ENCODE measurements around the gene NCAPH2.

- TF ChIP-seq RARB (CRISPR knock-in tag; IDR thresholded peaks at IDR 0.05) = no peak
- no peak for TF ChIP-seq TOX (CRISPR knock-in tag; IDR thresholded peaks at IDR 0.05; ENCODE audit: borderline replicate concordance)
- TF ChIP-seq PATZ1 (CRISPR knock-in tag; IDR thresholded peaks at IDR 0.05; ENCODE audit: borderline replicate concordance) = no peak
- TF ChIP-seq ZC3H10 (CRISPR knock-in tag; IDR thresholded peaks at IDR 0.05) = no peak
- no peak for TF ChIP-seq ISL1 (CRISPR knock-in tag; IDR thresholded peaks at IDR 0.05)
- TF ChIP-seq ZFP30 (CRISPR knock-in tag; IDR thresholded peaks at IDR 0.05) = no peak
- TF ChIP-seq ESRRG (CRISPR knock-in tag; IDR thresholded peaks at IDR 0.05) = no peak
- no peak for TF ChIP-seq ARNTL (CRISPR knock-in tag; IDR thresholded peaks at IDR 0.05; ENCODE audit: borderline replicate concordance, low read depth)
- TF ChIP-seq PPARA (CRISPR knock-in tag; IDR thresholded peaks at IDR 0.05; ENCODE audit: borderline replicate concordance) = no peak
- no peak for TF ChIP-seq GLIS3 (CRISPR knock-in tag; IDR thresholded peaks at IDR 0.05)
- no peak for TF ChIP-seq TCF4 (CRISPR knock-in tag; IDR thresholded peaks at IDR 0.05; ENCODE audit: borderline replicate concordance)
These were observed 13.7 kb downstream of the NCAPH2 start for GRCh38 chr22:50521710-50522109.

Data from SK-N-SH treated with all-trans-retinoic acid at 6 μM for 48 hours (cell line).